ENCODE data around the gene ATPAF1.

ATPAF1 gene

GRCh38 chr1:46612937-46613660, 55.1 kb downstream of the ATPAF1 start:
- Histone ChIP-seq H3K27ac (no peak overlapping the region), H3K27me3 (ENCODE audit: insufficient read depth, low read depth, severe bottlenecking) (no peaks in the 10 kb centered on the region), H3K36me3 (no peaks in the 10 kb centered on the region), H3K4me3 (ENCODE audit: low read depth, low read length) (no peak overlapping the region), H3K9me3 (ENCODE audit: severe bottlenecking) (no peaks in the 10 kb centered on the region)
- no peak for TF ChIP-seq CTCF (IDR thresholded peaks at IDR 0.05; ENCODE audit: low read depth, low read length)
- no peak for DNase-seq

GRCh38 chr1:46611691-46612221, 56.4 kb downstream of the ATPAF1 start:
- H3K27ac ChIP-seq = no peak overlapping the region
- H3K36me3 ChIP-seq = no peaks in the 10 kb centered on the region
- no peak for DNase-seq
- TF ChIP-seq CTCF (IDR thresholded peaks at IDR 0.05; ENCODE audit: low read depth, low read length) = no peak
- no peaks in the 10 kb centered on the region for H3K27me3 ChIP-seq (ENCODE audit: insufficient read depth, low read depth, severe bottlenecking)
- H3K4me3 ChIP-seq (ENCODE audit: low read depth, low read length) = no peak overlapping the region
- H3K9me3 ChIP-seq (ENCODE audit: severe bottlenecking) = no peaks in the 10 kb centered on the region

- Histone ChIP-seq H3K9me3 (ENCODE audit: severe bottlenecking) (no peaks in the 10 kb centered on the region), H3K27ac (no peak overlapping the region), H3K36me3 (no peaks in the 10 kb centered on the region), H3K27me3 (ENCODE audit: insufficient read depth, low read depth, severe bottlenecking) (no peaks in the 10 kb centered on the region), H3K4me3 (ENCODE audit: low read depth, low read length) (no peak overlapping the region)
- DNase-seq = no peak
- no peak for TF ChIP-seq CTCF (IDR thresholded peaks at IDR 0.05; ENCODE audit: low read depth, low read length)
These were observed 60.6 kb downstream of the ATPAF1 start for GRCh38 chr1:46607345-46608130.

- Histone ChIP-seq H3K27ac (no peak overlapping the region), H3K27me3 (ENCODE audit: insufficient read depth, low read depth, severe bottlenecking) (no peaks in the 10 kb centered on the region), H3K36me3 (no peaks in the 10 kb centered on the region), H3K9me3 (ENCODE audit: severe bottlenecking) (no peaks in the 10 kb centered on the region), H3K4me3 (ENCODE audit: low read depth, low read length) (no peak overlapping the region)
- DNase-seq = no peak
- no peak for TF ChIP-seq CTCF (IDR thresholded peaks at IDR 0.05; ENCODE audit: low read depth, low read length)
These were observed 61.8 kb downstream of the ATPAF1 start for GRCh38 chr1:46606255-46606965.

- no peak for DNase-seq
- Histone ChIP-seq H3K36me3 (no peaks in the 10 kb centered on the region), H3K4me3 (ENCODE audit: low read depth, low read length) (no peak overlapping the region), H3K9me3 (ENCODE audit: severe bottlenecking) (no peaks in the 10 kb centered on the region), H3K27me3 (ENCODE audit: insufficient read depth, low read depth, severe bottlenecking) (no peaks in the 10 kb centered on the region), H3K27ac (no peak overlapping the region)
- no peak for TF ChIP-seq CTCF (IDR thresholded peaks at IDR 0.05; ENCODE audit: low read depth, low read length)
These were observed 62.9 kb downstream of the ATPAF1 start for GRCh38 chr1:46605232-46605631.
